IMR-90 (cell line): ENCODE data around the gene GABRB3. TPM values are rescaled to one million over a fixed set of nuclear protein-coding genes. Genes with fewer than 3 reads are reported as not detected.

Experiments
- ATAC-seq: fragments of 200-7000 bp; cut with Tn5 transposase; 2 replicates; pipeline ENCODE4 v1.9.1; 2020; ENCODE audit warnings: low read depth, mild to moderate bottlenecking, moderate library complexity
- BruUV-seq: library from RNA; stranded (reverse); fragments of 400-500 nt; replicated peaks from 2 replicates; lab custom pipeline; 2021; lab: Mats Ljungman, UMichigan
- CTCF ChIA-PET: fragments of 300-600 bp; formaldehyde crosslinking; extraction: SDS; loops from one replicate; lab custom pipeline; 2021; ENCODE audit warnings: antibody characterized with exemption; lab: Yijun Ruan, JAX
- POLR2A ChIA-PET: fragments of 300-600 bp; sonication (Branson Sonifier 250); formaldehyde crosslinking; loops from one replicate; lab custom pipeline; 2022; ENCODE audit warnings: antibody characterized with exemption; ENCODE audit not compliant: unreplicated experiment; lab: Charles Lee
- DNase-seq: peaks from one replicate; pipeline ENCODE4 v3.0.0; 2013
- H2AFZ ChIP-seq: replicated peaks from 2 replicates; pipeline ENCODE3; 2013; ENCODE audit warnings: low read length, mild to moderate bottlenecking; ENCODE audit not compliant: poor library complexity
- H2AK5ac ChIP-seq: 2 replicates; pipeline ENCODE4 v1.6.1; 2013; ENCODE audit warnings: low read depth, low read length, inconsistent platforms
- H2AK9ac ChIP-seq: replicated peaks from 2 replicates; pipeline ENCODE3; 2013; ENCODE audit warnings: mild to moderate bottlenecking, low read depth, low read length, moderate library complexity; ENCODE audit not compliant: poor library complexity
- H2BK120ac ChIP-seq: 2 replicates; pipeline ENCODE4 v1.6.1; 2013; ENCODE audit warnings: low read depth, low read length, inconsistent platforms
- H2BK15ac ChIP-seq: 3 replicates; pipeline ENCODE4 v1.6.1; 2013; ENCODE audit warnings: low read depth, low read length, inconsistent platforms
- H2BK20ac ChIP-seq: 2 replicates; pipeline ENCODE4 v1.6.1; 2013; ENCODE audit warnings: low read depth, mild to moderate bottlenecking, inconsistent platforms, low read length, moderate library complexity
- H2BK5ac ChIP-seq: 2 replicates; pipeline ENCODE4 v1.6.1; 2013; ENCODE audit warnings: mild to moderate bottlenecking, low read depth, low read length, inconsistent platforms; ENCODE audit not compliant: poor library complexity, severe bottlenecking
- H3K14ac ChIP-seq: replicated peaks from 2 replicates; pipeline ENCODE4 v1.6.1; 2013; ENCODE audit warnings: low read depth, low read length, inconsistent platforms
- H3K18ac ChIP-seq: 2 replicates; pipeline ENCODE4 v1.6.1; 2013; ENCODE audit warnings: low read depth, low read length, control low read depth
- H3K23ac ChIP-seq: 2 replicates; pipeline ENCODE4 v1.6.1; 2013; ENCODE audit warnings: low read depth, low read length, inconsistent platforms
- H3K27ac ChIP-seq: 2 replicates; pipeline ENCODE4 v1.5.1; 2013; ENCODE audit warnings: mild to moderate bottlenecking, control low read depth, low read length; ENCODE audit not compliant: insufficient read depth
- H3K27me3 ChIP-seq: 2 replicates; pipeline ENCODE4 v1.6.1; 2013; ENCODE audit warnings: low read length; ENCODE audit not compliant: control insufficient read depth, insufficient read depth
- H3K36me3 ChIP-seq: 2 replicates; pipeline ENCODE4 v1.6.1; 2013; ENCODE audit warnings: low read length, mixed read lengths; ENCODE audit not compliant: control insufficient read depth, insufficient read depth
- H3K4ac ChIP-seq: 2 replicates; pipeline ENCODE4 v1.6.1; 2013; ENCODE audit warnings: low read depth, low read length, inconsistent platforms
- H3K4me1 ChIP-seq: 2 replicates; pipeline ENCODE4 v1.6.1; 2013; ENCODE audit warnings: low read length, mixed read lengths; ENCODE audit not compliant: control insufficient read depth, insufficient read depth
- H3K4me2 ChIP-seq: 2 replicates; pipeline ENCODE4 v1.6.1; 2013; ENCODE audit warnings: low read depth, mild to moderate bottlenecking, control low read depth, low read length, moderate library complexity
- H3K4me3 ChIP-seq: 2 replicates; pipeline ENCODE4 v1.5.1; 2013; ENCODE audit warnings: low read depth, mild to moderate bottlenecking, control low read depth, low read length, moderate library complexity; ENCODE audit not compliant: insufficient read depth
- H3K56ac ChIP-seq: 2 replicates; pipeline ENCODE4 v1.6.1; 2013; ENCODE audit warnings: low read length, inconsistent platforms; ENCODE audit not compliant: insufficient read depth; ENCODE audit errors: extremely low read depth
- H3K79me1 ChIP-seq, 2 experiments: 2 replicates each; pipeline ENCODE4 v1.6.1; 2013; ENCODE audit warnings: low read length in 2 of 2, inconsistent platforms in 1 of 2, low read depth in 1 of 2
- H3K9ac ChIP-seq: 2 replicates; pipeline ENCODE4 v1.6.1; 2013; ENCODE audit warnings: low read depth, low read length, control low read depth
- H3K9me1 ChIP-seq: 2 replicates; pipeline ENCODE4 v1.6.1; 2013; ENCODE audit warnings: low read length, inconsistent platforms; ENCODE audit not compliant: insufficient read depth
- H3K9me3 ChIP-seq: 2 replicates; pipeline ENCODE4 v1.6.1; 2013; ENCODE audit warnings: low read length; ENCODE audit not compliant: control insufficient read depth, insufficient read depth
- H4K20me1 ChIP-seq: 2 replicates; pipeline ENCODE4 v1.6.1; 2013; ENCODE audit warnings: low read length, inconsistent platforms; ENCODE audit not compliant: insufficient read depth
- H4K5ac ChIP-seq: 2 replicates; pipeline ENCODE4 v1.6.1; 2013; ENCODE audit warnings: mild to moderate bottlenecking, low read depth, low read length, control low read depth
- H4K8ac ChIP-seq, 2 experiments: 2 replicates each; pipeline ENCODE4 v1.6.1; 2013; ENCODE audit warnings: low read depth in 2 of 2, low read length in 2 of 2, control low read depth in 1 of 2, inconsistent platforms in 1 of 2
- H4K91ac ChIP-seq: 2 replicates; pipeline ENCODE4 v1.6.1; 2013; ENCODE audit warnings: low read depth, low read length, inconsistent platforms; ENCODE audit not compliant: insufficient read depth
- CTCF ChIP-seq: conservative IDR thresholded peaks from 2 replicates; pipeline ENCODE4 v1.5.1; 2012; ENCODE audit warnings: mild to moderate bottlenecking, low read depth, low read length, improper control_type of control experiment
- FOS ChIP-seq: fragments of 150-350 bp; IDR thresholded peaks from 2 replicates; pipeline ENCODE4 v1.6.1; 2016; ENCODE audit warnings: low read depth, low read length
- MAFK ChIP-seq: IDR thresholded peaks from 2 replicates; pipeline ENCODE4 v1.6.1; 2012; ENCODE audit warnings: low read depth, low read length, improper control_type of control experiment
- MAZ ChIP-seq: IDR thresholded peaks from 2 replicates; pipeline ENCODE4 v1.6.1; 2012; ENCODE audit warnings: low read depth, mild to moderate bottlenecking, low read length, improper control_type of control experiment, moderate library complexity, borderline replicate concordance
- RAD21 ChIP-seq: IDR thresholded peaks from 2 replicates; pipeline ENCODE4 v1.6.1; 2012; ENCODE audit warnings: low read length, improper control_type of control experiment
- RCOR1 ChIP-seq: IDR thresholded peaks from 2 replicates; pipeline ENCODE4 v1.6.1; 2012; ENCODE audit warnings: mild to moderate bottlenecking, low read length, improper control_type of control experiment; ENCODE audit not compliant: insufficient replicate concordance
- SMC3 ChIP-seq: fragments of 150-350 bp; IDR thresholded peaks from 2 replicates; pipeline ENCODE4 v1.6.1; 2016; ENCODE audit warnings: low read depth, mild to moderate bottlenecking, antibody characterized with exemption, low read length, moderate library complexity
- USF2 ChIP-seq: fragments of 150-350 bp; IDR thresholded peaks from 2 replicates; pipeline ENCODE4 v1.6.1; 2017; ENCODE audit warnings: mild to moderate bottlenecking, antibody characterized with exemption, low read length, low read depth
- WGBS, 2 experiments: methylation state at CpG; one replicate each; pipeline versions ENCODE4 v1.1.5 to v1.1.7; 2013; ENCODE audit warnings: missing lambda C conversion rate in 2 of 2; ENCODE audit not compliant: insufficient read length in 1 of 2; ENCODE audit errors: extremely low coverage in 2 of 2; 5-methylcytosine and 5-hydroxymethylcytosine counted together
- dilution Hi-C: fragments of 300-500 bp; cut with HindIII; formaldehyde crosslinking; loops from one replicate; pipeline ENCODE4 v1.14.3; 2018; ENCODE audit warnings: low sequenced_read_pairs; ENCODE audit not compliant: unreplicated experiment
- in situ Hi-C: fragments of 300-500 bp; cut with MboI; formaldehyde crosslinking; loops from 3 replicates; pipeline ENCODE4 v1.14.3; 2019; ENCODE audit warnings: low sequenced_read_pairs, inconsistent platforms, mixed read lengths
- intact Hi-C: fragments of 100-400 bp; cut with micrococcal nuclease; formaldehyde crosslinking; loops from 2 replicates; pipeline ENCODE4 v1.10.0; 2022
- polyA plus RNA-seq, 3 experiments: library from polyadenylated mRNA; depleted of rRNA; stranded (reverse); fragments of >200 nt; gene quantifications; 2 replicates each; pipeline ENCODE4 v1.2.3, GENCODE V29; 2012; ENCODE audit warnings: low replicate concordance in 1 of 3
- total RNA-seq: library from RNA; depleted of rRNA; stranded (reverse); fragments of >200 nt; gene quantifications from 2 replicates; pipeline ENCODE4 v1.2.3, GENCODE V29; 2012

Gene GABRB3
- total and polyA plus RNA-seq, 2 of the 4 experiments (the other 2 are of a cell fraction), result 0.36 to 0.54 TPM

- BruUV-seq, result no TSS peak
Measured at GRCh38 chr15:26691249-26691648, 81.6 kb downstream of the GABRB3 start.

More at GRCh38 chr15:26691249-26691648, 81.6 kb downstream of the GABRB3 start:
- Histone ChIP-seq H2BK20ac (no peak overlapping the region), H4K20me1 (no peaks in the 10 kb centered on the region), H3K4ac (no peak overlapping the region), H3K14ac (no peak overlapping the region), H3K4me1 (no peaks in the 10 kb centered on the region), H3K9me1 (no peaks in the 10 kb centered on the region), H3K18ac (no peak overlapping the region), H2AFZ (no peak overlapping the region), H3K27ac (no peak overlapping the region), H2AK9ac (no peak overlapping the region), H2BK5ac (no peak overlapping the region), H3K56ac (no peak overlapping the region), H2AK5ac (no peak overlapping the region), H4K91ac (no peak overlapping the region), H4K5ac (no peak overlapping the region), H3K23ac (no peak overlapping the region), H2BK15ac (no peak overlapping the region), H3K27me3 (no peaks in the 10 kb centered on the region), H3K9me3 (peaks cover 24% of the 10 kb centered on the region), H3K79me1 (no peaks in the 10 kb centered on the region), H3K4me3 (no peak overlapping the region), H2BK120ac (no peak overlapping the region), H3K36me3 (no peaks in the 10 kb centered on the region), H3K9ac (no peak overlapping the region), H3K4me2 (no peak overlapping the region), H4K8ac (no peak overlapping the region)
- DNase-seq (no peak), ATAC-seq (no peak)
- ChIA-PET CTCF (no interaction called here), POLR2A (no interaction called here)
- dilution Hi-C loops, result no loop called here
- TF ChIP-seq RCOR1 (no peak), USF2 (no peak), SMC3 (no peak), CTCF (no peak), RAD21 (no peak), FOS (no peak), MAZ (no peak), MAFK (no peak)
- in situ Hi-C loops, result no loop called here
- no CpG with 5 or more reads among the region's 4 CpGs for WGBS, 2 experiments
- intact Hi-C loops, result no loop called here
